ENCODE results near the gene ERCC4. TPM values are rescaled to one million over a fixed set of nuclear protein-coding genes. Genes with fewer than 3 reads are reported as not detected.

The ERCC4 gene
- total RNA-seq, 1 donor from 2014 or later, result 10.2 TPM

- ChIA-PET CTCF (no interaction called here), POLR2A (no interaction called here)
- TF ChIP-seq CTCF (IDR thresholded peaks at IDR 0.05), result no peak
- no peak for DNase-seq
- H3K4me1 Mint-ChIP-seq, result peaks cover 21% of the 10 kb centered on the region
- no peak overlapping the region for H3K27ac Mint-ChIP-seq
- no peaks in the 10 kb centered on the region for H3K9me3 Mint-ChIP-seq
- intact Hi-C loops (cut with micrococcal nuclease), result no loop called here
- no peak overlapping the region for H3K4me3 Mint-ChIP-seq
- H3K27me3 Mint-ChIP-seq, result peaks cover 18% of the 10 kb centered on the region
- no peaks in the 10 kb centered on the region for H3K36me3 Mint-ChIP-seq (ENCODE audit: low read depth)
- no peak for ATAC-seq (ENCODE audit: low read depth)
Observed at GRCh38 chr16:13961099-13961811, 41.3 kb downstream of the ERCC4 start.

DNA sequence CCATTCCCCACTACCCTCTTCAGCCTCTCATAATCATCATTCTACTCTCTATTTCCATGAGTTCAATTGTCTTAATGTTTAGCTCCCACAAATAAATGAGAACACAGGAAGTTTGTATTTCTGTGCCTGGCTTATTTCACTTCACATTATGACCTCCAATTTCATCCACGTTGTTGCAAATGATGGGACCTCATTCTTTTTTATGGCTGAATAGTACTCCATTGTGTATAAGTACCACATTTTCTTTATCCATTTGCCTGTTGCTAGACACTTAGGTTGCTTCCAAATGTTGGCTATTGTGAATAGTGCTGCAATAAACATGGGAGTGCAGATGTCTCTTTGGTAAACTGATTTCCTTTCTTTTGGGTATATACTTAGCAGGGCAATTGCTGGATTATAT is 42.3 kb downstream of the ERCC4 start:
- peaks cover 23% of the 10 kb centered on the region for H3K27me3 Mint-ChIP-seq
- H3K4me1 Mint-ChIP-seq, result peaks cover 13% of the 10 kb centered on the region
- intact Hi-C loops (cut with micrococcal nuclease), result no loop called here
- DNase-seq (no peak), ATAC-seq (ENCODE audit: low read depth) (no peak)
- peaks cover 2% of the 10 kb centered on the region for H3K9me3 Mint-ChIP-seq
- POLR2A ChIA-PET, result no interaction called here
- H3K27ac Mint-ChIP-seq, result no peak overlapping the region
- CTCF ChIA-PET, result no interaction called here
- no peaks in the 10 kb centered on the region for H3K36me3 Mint-ChIP-seq (ENCODE audit: low read depth)
- no peak overlapping the region for H3K4me3 Mint-ChIP-seq
- no peak for TF ChIP-seq CTCF (IDR thresholded peaks at IDR 0.05)

GRCh38 chr16:13968835-13969234 is 48.9 kb downstream of the ERCC4 start:
- Mint-ChIP-seq H3K4me1 (no peaks in the 10 kb centered on the region), H3K36me3 (ENCODE audit: low read depth) (no peaks in the 10 kb centered on the region), H3K27ac (no peak overlapping the region), H3K4me3 (no peak overlapping the region), H3K9me3 (peaks cover 12% of the 10 kb centered on the region), H3K27me3 (peaks cover 27% of the 10 kb centered on the region)
- intact Hi-C loops (cut with micrococcal nuclease), result no loop called here
- no peak for ATAC-seq (ENCODE audit: low read depth)
- TF ChIP-seq CTCF (IDR thresholded peaks at IDR 0.05), result no peak
- ChIA-PET POLR2A (no interaction called here), CTCF (no interaction called here)
- no peak for DNase-seq

- Mint-ChIP-seq H3K4me3 (no peak overlapping the region), H3K36me3 (ENCODE audit: low read depth) (no peaks in the 10 kb centered on the region), H3K9me3 (peaks cover 12% of the 10 kb centered on the region), H3K4me1 (no peaks in the 10 kb centered on the region), H3K27me3 (peaks cover 31% of the 10 kb centered on the region), H3K27ac (no peak overlapping the region)
- intact Hi-C loops (cut with micrococcal nuclease), result no loop called here
- ChIA-PET POLR2A (no interaction called here), CTCF (no interaction called here)
- no peak for ATAC-seq (ENCODE audit: low read depth)
- no peak for DNase-seq
- TF ChIP-seq CTCF (IDR thresholded peaks at IDR 0.05), result no peak
Observed at GRCh38 chr16:13969711-13970110, 49.8 kb downstream of the ERCC4 start.

- Mint-ChIP-seq H3K9me3 (peaks cover 12% of the 10 kb centered on the region), H3K4me1 (no peaks in the 10 kb centered on the region), H3K4me3 (no peak overlapping the region), H3K27ac (no peak overlapping the region), H3K36me3 (ENCODE audit: low read depth) (no peaks in the 10 kb centered on the region), H3K27me3 (peaks cover 26% of the 10 kb centered on the region)
- no peak for TF ChIP-seq CTCF (IDR thresholded peaks at IDR 0.05)
- ChIA-PET POLR2A (no interaction called here), CTCF (no interaction called here)
- intact Hi-C loops (cut with micrococcal nuclease), result no loop called here
- ATAC-seq (ENCODE audit: low read depth) (no peak), DNase-seq (no peak)
Observed at GRCh38 chr16:13970708-13971422, 50.9 kb downstream of the ERCC4 start.
